Gastroesophageal sphincter (tissue), 4 donors: ENCODE results near the gene GPR82. TPM values are rescaled to one million over a fixed set of nuclear protein-coding genes. Genes with fewer than 3 reads are reported as not detected.
"Not testable (repeated sequence)": the region's sequence is repeated elsewhere in the genome, so short reads cannot be mapped to it uniquely, and the experiment has no call there.

ENCODE experiments used
- ATAC-seq: fragments of 150-250 bp; one replicate; pipeline ENCODE4 v1.9.1; 2016; ENCODE audit warnings: mild to moderate bottlenecking, moderate library complexity
- H3K27ac ChIP-seq, 4 donors: fragments of 200-600 bp; sonication (generic) in 3 of 4; 1 replicate in 3 of 4; 2 replicates in 1 of 4; pipeline ENCODE4 v1.5.1; 2016 to 2019
- H3K27me3 ChIP-seq: fragments of 200-600 bp; sonication (generic); one replicate; pipeline ENCODE4 v1.5.1; 2019
- H3K36me3 ChIP-seq, 2 donors: fragments of 200-600 bp; sonication (generic); one replicate each; pipeline ENCODE4 v1.5.1; 2019; ENCODE audit warnings: control low read depth in 1 of 2
- H3K4me1 ChIP-seq, 3 donors: fragments of 200-600 bp; sonication (generic); 1 replicate in 2 of 3; 2 replicates in 1 of 3; pipeline ENCODE4 v1.5.1; 2016 to 2019; ENCODE audit warnings: control low read depth in 2 of 3
- H3K4me3 ChIP-seq, 2 donors: fragments of 200-600 bp; sonication (generic); one replicate each; pipeline ENCODE4 v1.5.1; 2019; ENCODE audit warnings: mild to moderate bottlenecking in 1 of 2, moderate library complexity in 1 of 2
- H3K9me3 ChIP-seq, 3 donors: fragments of 200-600 bp; sonication (generic); one replicate each; pipeline ENCODE4 v1.5.1; 2017 to 2019; ENCODE audit warnings: control low read depth in 2 of 3
- CTCF ChIP-seq, 4 experiments: fragments of 200-600 bp in 2 of 4; fragments of 450-650 bp in 2 of 4; sonication (generic) in 1 of 4; IDR thresholded peaks; one replicate each; pipeline ENCODE4 v1.5.1; 2017 to 2019; ENCODE audit warnings: antibody characterized with exemption in 4 of 4, mild to moderate bottlenecking in 2 of 4, moderate library complexity in 2 of 4
- EP300 ChIP-seq: sonication (generic); formaldehyde crosslinking; IDR thresholded peaks from one replicate; pipeline ENCODE4 v1.6.1; 2017; ENCODE audit warnings: antibody characterized with exemption, mild to moderate bottlenecking
- POLR2A ChIP-seq, 2 donors: fragments of 450-650 bp; IDR thresholded peaks; one replicate each; pipeline ENCODE4 v1.6.1; 2017; ENCODE audit warnings: antibody characterized with exemption in 2 of 2, mild to moderate bottlenecking in 2 of 2, moderate library complexity in 1 of 2
- POLR2AphosphoS5 ChIP-seq: sonication (generic); formaldehyde crosslinking; IDR thresholded peaks from one replicate; pipeline ENCODE4 v1.6.1; 2017; ENCODE audit warnings: antibody characterized with exemption
- WGBS, 2 donors: methylation state at CpG; one replicate each; pipeline ENCODE4 v1.1.5; 2018; ENCODE audit warnings: low coverage in 1 of 2; 5-methylcytosine and 5-hydroxymethylcytosine counted together
- total RNA-seq, 4 donors: library from RNA; depleted of rRNA; stranded (reverse); fragments of >200 nt; gene quantifications; one replicate each; pipeline ENCODE4 v1.1.0, GENCODE V29; 2016

Gene GPR82
- total RNA-seq: under 1 TPM in 2 of 4 donors, not detected in 2; 0.47 to 0.67 TPM

- Histone ChIP-seq H3K36me3 (no peaks in the 10 kb centered on the region), H3K27ac (no peak within 1 kb of the TSS), H3K27me3 (no peaks in the 10 kb centered on the region), H3K4me3 (no peak within 1 kb of the TSS), H3K4me1 (no peaks in the 10 kb centered on the region), H3K9me3 (no peaks in the 10 kb centered on the region)
- TF ChIP-seq POLR2A (IDR thresholded peaks at IDR 0.05) (no peak), POLR2AphosphoS5 (no peak), CTCF (IDR thresholded peaks at IDR 0.05) (no peak), EP300 (no peak)
- no peak for ATAC-seq
- WGBS, 2 donors: 56 to 63% methylated on average over 1 to 2 of the region's 2 CpGs
Observed at GRCh38 chrX:41723826-41724225, at the start of gene GPR82. GPR82 (plus strand) TSS chrX:41724181; CDS start chrX:41727027, 2,846 bp downstream.

- 90% methylated on average over 4 of the region's 15 CpGs; no CpG with 5 or more reads in 1 of the 2 donors for WGBS, 2 donors
- H3K4me1 ChIP-seq, H3K27me3 ChIP-seq, H3K36me3 ChIP-seq, H3K9me3 ChIP-seq, H3K4me3 ChIP-seq, ATAC-seq, H3K27ac ChIP-seq: not testable (repeated sequence)
Observed at GRCh38 chrX:41676361-41676760, 47.6 kb upstream of the GPR82 start.

- H3K4me1 ChIP-seq: no peaks in the 10 kb centered on the region
- TF ChIP-seq CTCF (IDR thresholded peaks at IDR 0.05) (no peak), POLR2A (IDR thresholded peaks at IDR 0.05) (no peak), EP300 (no peak), POLR2AphosphoS5 (no peak)
- no peak overlapping the region for H3K27ac ChIP-seq
- H3K4me3 ChIP-seq: no peak overlapping the region
- no peak for ATAC-seq
- H3K27me3 ChIP-seq: no peaks in the 10 kb centered on the region
- 57 to 66% methylated on average over 4 to 6 of the region's 6 CpGs for WGBS, 2 donors
- no peaks in the 10 kb centered on the region for H3K36me3 ChIP-seq
- no peaks in the 10 kb centered on the region for H3K9me3 ChIP-seq
Observed at GRCh38 chrX:41677183-41678060, 46.6 kb upstream of the GPR82 start.

- no peak for TF ChIP-seq EP300
- TF ChIP-seq CTCF (IDR thresholded peaks at IDR 0.05): no peak
- no peaks in the 10 kb centered on the region for H3K36me3 ChIP-seq
- 45 to 54% methylated on average over 2 to 3 of the region's 3 CpGs for WGBS, 2 donors
- H3K4me3 ChIP-seq: no peak overlapping the region
- no peaks in the 10 kb centered on the region for H3K27me3 ChIP-seq
- H3K9me3 ChIP-seq: no peaks in the 10 kb centered on the region
- no peak overlapping the region for H3K27ac ChIP-seq
- H3K4me1 ChIP-seq: no peaks in the 10 kb centered on the region
- ATAC-seq: no peak
Observed at GRCh38 chrX:41684138-41684537, 39.8 kb upstream of the GPR82 start.

GRCh38 chrX:41684940-41685339 lies 39.0 kb upstream of the GPR82 start:
- Histone ChIP-seq H3K4me3 (no peak overlapping the region), H3K36me3 (no peaks in the 10 kb centered on the region), H3K27ac (no peak overlapping the region), H3K9me3 (no peaks in the 10 kb centered on the region), H3K27me3 (no peaks in the 10 kb centered on the region), H3K4me1 (no peaks in the 10 kb centered on the region)
- WGBS, 2 donors: 73 to 100% methylated on average over 2 of the region's 2 CpGs
- ATAC-seq: no peak
- TF ChIP-seq EP300 (no peak), POLR2AphosphoS5 (no peak), POLR2A (IDR thresholded peaks at IDR 0.05) (no peak), CTCF (IDR thresholded peaks at IDR 0.05) (no peak)
